Common myeloid progenitor, CD34-positive (primary cell): ENCODE results near the gene ACAP2.
"Not testable (repeated sequence)": the region's sequence is repeated elsewhere in the genome, so short reads cannot be mapped to it uniquely, and the experiment has no call there.

ENCODE experiments used
- CTCF ChIA-PET: fragments of 350-600 bp; sonication (Branson Sonifier 250); formaldehyde crosslinking; loops from one replicate; lab custom pipeline; 2021; ENCODE audit warnings: antibody characterized with exemption; lab: Charles Lee
- POLR2A ChIA-PET: fragments of 350-600 bp; sonication (Branson Sonifier 250); formaldehyde crosslinking; loops from one replicate; lab custom pipeline; 2021; ENCODE audit warnings: antibody characterized with exemption; lab: Charles Lee
- DNase-seq, 3 donors: peaks; one replicate each; pipeline versions ENCODE4 v3.0.0 to v3.0.0-alpha.2; 2013
- H3K27ac ChIP-seq, 2 experiments: 1 replicate in 1 of 2; 2 replicates in 1 of 2; pipeline ENCODE4 v1.7.0; 2013; ENCODE audit warnings: inconsistent platforms in 2 of 2, low read length in 2 of 2, mild to moderate bottlenecking in 2 of 2, low read depth in 1 of 2, moderate library complexity in 1 of 2; ENCODE audit not compliant: severe bottlenecking in 2 of 2, insufficient read depth in 1 of 2, poor library complexity in 1 of 2
- H3K27me3 ChIP-seq, 5 experiments: replicated peaks in 2 of 5; 1 replicate in 3 of 5; 2 replicates in 2 of 5; pipeline versions ENCODE4 v1.6.1 to v1.7.0; 2013; ENCODE audit warnings: low read length in 4 of 5, mild to moderate bottlenecking in 2 of 5, moderate library complexity in 2 of 5, inconsistent platforms in 1 of 5; ENCODE audit not compliant: insufficient read depth in 5 of 5, control insufficient read depth in 4 of 5
- H3K36me3 ChIP-seq, 4 experiments: 1 replicate in 2 of 4; 2 replicates in 2 of 4; pipeline versions ENCODE4 v1.6.1 to v1.7.0; 2013; ENCODE audit warnings: low read length in 3 of 4, control low read depth in 1 of 4, mild to moderate bottlenecking in 1 of 4; ENCODE audit not compliant: control insufficient read depth in 4 of 4, insufficient read depth in 4 of 4
- H3K4me1 ChIP-seq, 4 experiments: 1 replicate in 3 of 4; 2 replicates in 1 of 4; pipeline versions ENCODE4 v1.6.1 to v1.7.1; 2013; ENCODE audit warnings: low read length in 3 of 4, mild to moderate bottlenecking in 3 of 4, control low read depth in 1 of 4, inconsistent platforms in 1 of 4, moderate library complexity in 1 of 4; ENCODE audit not compliant: control insufficient read depth in 4 of 4, insufficient read depth in 4 of 4; ENCODE audit errors: control extremely low read depth in 1 of 4
- H3K4me3 ChIP-seq, 7 experiments: 1 replicate in 4 of 7; 2 replicates in 3 of 7; pipeline versions ENCODE4 v1.5.1 to v1.7.0; 2013; ENCODE audit warnings: mild to moderate bottlenecking in 7 of 7, low read length in 6 of 7, moderate library complexity in 6 of 7, inconsistent platforms in 2 of 7, low read depth in 2 of 7, control low read depth in 1 of 7; ENCODE audit not compliant: insufficient read depth in 4 of 7, control insufficient read depth in 1 of 7; ENCODE audit errors: extremely low read depth in 1 of 7
- H3K9me3 ChIP-seq, 5 experiments: 1 replicate in 4 of 5; 2 replicates in 1 of 5; pipeline versions ENCODE4 v1.6.1 to v1.7.1; 2013; ENCODE audit warnings: low read length in 4 of 5, mild to moderate bottlenecking in 2 of 5, inconsistent platforms in 1 of 5, low read depth in 1 of 5, moderate library complexity in 1 of 5; ENCODE audit not compliant: control insufficient read depth in 4 of 5, insufficient read depth in 2 of 5; ENCODE audit errors: control extremely low read depth in 1 of 5
- WGBS: methylation state at CpG from one replicate; pipeline ENCODE4 v1.1.5; 2013; ENCODE audit not compliant: insufficient coverage; 5-methylcytosine and 5-hydroxymethylcytosine counted together

ACAP2 gene

DNA sequence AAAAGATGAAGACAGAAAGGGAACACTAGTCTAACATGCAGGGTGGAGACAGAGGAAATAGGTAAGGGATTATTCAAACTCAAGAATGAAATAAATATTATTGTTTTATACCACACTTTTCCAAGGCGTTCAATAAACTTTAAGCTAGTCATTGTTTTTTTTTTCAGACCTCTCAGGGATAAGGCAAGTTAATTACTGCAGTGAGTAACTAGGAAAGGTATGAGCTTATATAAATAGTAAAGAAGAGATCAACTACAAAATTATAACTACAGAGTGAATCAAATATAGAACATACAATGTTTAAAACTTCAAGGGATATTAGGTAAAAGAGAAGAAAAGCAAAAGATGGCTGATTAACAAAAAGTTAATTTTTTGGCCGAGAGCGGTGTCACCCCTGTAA lies 140.4 kb downstream of the ACAP2 start:
- no peaks in the 10 kb centered on the region for H3K9me3 ChIP-seq
- no peak for DNase-seq
- peaks cover 6 to 52% (median 31%) of the 10 kb centered on the region in 4 experiments for H3K36me3 ChIP-seq
- no peaks in the 10 kb centered on the region for H3K27me3 ChIP-seq
- no peak overlapping the region for H3K4me3 ChIP-seq
- ChIA-PET POLR2A (no interaction called here), CTCF (interaction anchor here (0.9 to 1.5 kb wide), 4 partner anchors 8 to 32 kb away, joined by 3 to 5 read pairs (median 4); partner anchors contain the start of gene XXYLT1)
- H3K4me1 ChIP-seq = no peaks in the 10 kb centered on the region
- 100% methylated on average over 2 of the region's 3 CpGs for whole genome bisulfite sequencing
- H3K27ac ChIP-seq = no peak overlapping the region

DNA sequence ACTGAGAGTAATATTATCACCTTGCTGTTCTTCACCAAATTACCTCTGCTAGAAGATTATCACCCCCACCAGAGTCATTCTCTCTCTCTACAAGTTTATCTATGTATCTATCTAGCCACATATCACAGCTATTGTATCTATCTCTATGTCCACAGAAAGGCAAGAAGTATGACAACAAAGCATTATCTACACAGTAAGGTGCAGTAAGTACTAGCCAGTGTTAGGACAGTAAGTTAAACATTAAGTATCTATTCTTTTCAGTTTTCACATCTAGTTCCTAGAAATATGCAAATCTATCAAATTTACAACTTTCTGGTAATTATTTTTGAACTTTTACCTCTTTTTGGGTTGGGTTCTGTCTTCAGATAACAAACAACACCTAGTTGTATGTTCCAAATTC lies 145.4 kb downstream of the ACAP2 start:
- CTCF ChIA-PET = interaction anchor here (0.9 to 1.0 kb wide), 2 partner anchors 22 to 28 kb away, joined by 3 read pairs; no protein-coding TSS in a partner anchor
- H3K4me1 ChIP-seq = no peaks in the 10 kb centered on the region
- no peak for DNase-seq
- peaks cover 9 to 52% (median 30%) of the 10 kb centered on the region in 4 experiments for H3K36me3 ChIP-seq
- H3K9me3 ChIP-seq = no peaks in the 10 kb centered on the region
- H3K27ac ChIP-seq = no peak overlapping the region
- no peak overlapping the region for H3K4me3 ChIP-seq
- H3K27me3 ChIP-seq = no peaks in the 10 kb centered on the region
- POLR2A ChIA-PET = no interaction called here

DNA sequence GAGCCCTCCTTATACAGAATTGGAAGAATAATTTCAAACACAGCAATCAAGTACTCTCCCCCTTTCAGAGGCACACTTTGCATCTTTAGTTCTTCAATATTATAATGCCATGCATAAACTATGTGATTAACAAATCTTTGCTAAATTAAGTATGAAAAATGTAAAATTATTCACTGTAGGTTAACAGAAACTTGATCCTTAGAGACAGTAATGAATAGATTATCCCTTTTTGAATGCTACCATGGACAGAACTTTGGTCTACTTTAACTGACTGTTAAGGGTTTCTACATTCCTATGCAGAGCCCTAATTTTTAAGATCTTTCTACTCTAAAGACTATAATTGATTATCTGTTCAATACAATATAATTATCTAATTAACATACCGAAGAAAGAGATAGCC lies 146.2 kb downstream of the ACAP2 start:
- ChIA-PET POLR2A (no interaction called here), CTCF (interaction anchor here (0.9 kb wide), 1 partner anchor 21 kb away, joined by 3 read pairs; no protein-coding TSS in a partner anchor)
- no peak overlapping the region for H3K4me3 ChIP-seq
- peaks cover 9 to 55% (median 29%) of the 10 kb centered on the region in 4 experiments for H3K36me3 ChIP-seq
- no peak overlapping the region for H3K27ac ChIP-seq
- WGBS = no CpG with 5 or more reads among the region's 1 CpG
- no peaks in the 10 kb centered on the region for H3K9me3 ChIP-seq
- DNase-seq = no peak
- H3K4me1 ChIP-seq = no peaks in the 10 kb centered on the region
- no peaks in the 10 kb centered on the region for H3K27me3 ChIP-seq

GRCh38 chr3:195291121-195291520 lies 151.7 kb downstream of the ACAP2 start:
- Histone ChIP-seq H3K9me3 (no peaks in the 10 kb centered on the region), H3K4me3 (no peak overlapping the region), H3K4me1 (no peaks in the 10 kb centered on the region), H3K27me3 (no peaks in the 10 kb centered on the region), H3K27ac (no peak overlapping the region), H3K36me3 (peaks cover 13 to 76% (median 42%) of the 10 kb centered on the region in 4 experiments)
- no CpG with 5 or more reads among the region's 1 CpG for whole genome bisulfite sequencing
- ChIA-PET POLR2A (no interaction called here), CTCF (interaction anchor here (0.8 to 1.2 kb wide), 2 partner anchors 11 to 14 kb away, joined by 3 to 5 read pairs; no protein-coding TSS in a partner anchor)
- no peak for DNase-seq

- H3K4me1 ChIP-seq, H3K27me3 ChIP-seq, DNase-seq, H3K27ac ChIP-seq, H3K9me3 ChIP-seq, POLR2A ChIA-PET, H3K4me3 ChIP-seq: not testable (repeated sequence)
- peaks cover 13 to 81% (median 46%) of the 10 kb centered on the region in 4 experiments for H3K36me3 ChIP-seq
- no CpG with 5 or more reads among the region's 5 CpGs for WGBS
- CTCF ChIA-PET = interaction anchor here (0.8 to 1.2 kb wide), 2 partner anchors 10 to 15 kb away, joined by 3 to 5 read pairs; no protein-coding TSS in a partner anchor
Observed at GRCh38 chr3:195290643-195291042, 152.2 kb downstream of the ACAP2 start.

DNA sequence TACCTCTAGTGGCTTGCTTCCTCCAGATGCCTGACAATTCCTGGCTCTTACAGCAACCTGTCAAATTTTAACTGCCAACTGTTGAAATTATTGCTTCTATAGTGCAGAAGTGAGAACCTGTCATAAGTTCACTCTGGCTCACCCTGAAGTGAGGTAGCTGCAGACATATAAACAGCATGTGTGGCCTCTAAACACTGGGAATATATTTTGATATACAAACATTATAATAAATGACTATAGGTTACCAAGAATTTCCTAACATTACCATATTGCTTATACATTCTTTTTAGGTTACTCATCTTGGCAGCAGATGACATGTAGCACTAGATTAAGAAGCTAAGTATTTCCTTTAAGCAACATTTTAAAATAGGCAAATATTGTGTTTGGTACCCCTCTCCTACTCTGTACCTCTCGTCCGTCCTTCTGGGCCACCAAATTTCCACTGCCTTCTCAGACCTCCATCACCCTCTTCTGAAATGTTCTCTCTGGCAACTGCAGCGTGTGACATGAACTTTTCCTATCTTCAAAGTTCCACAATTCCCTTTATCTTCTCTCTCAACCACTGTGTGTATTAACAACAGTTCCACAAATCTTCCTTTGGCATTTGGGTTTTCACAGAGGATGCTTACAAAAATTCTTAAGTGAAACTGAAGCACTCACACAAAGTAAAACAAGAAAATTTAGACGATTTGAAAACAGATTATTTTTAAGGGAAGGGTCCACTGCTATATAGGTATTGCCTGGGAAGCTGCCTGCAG lies 156.5 kb downstream of the ACAP2 start:
- no peak for DNase-seq
- POLR2A ChIA-PET = no interaction called here
- no peak overlapping the region for H3K27ac ChIP-seq
- no peaks in the 10 kb centered on the region for H3K4me1 ChIP-seq
- no peaks in the 10 kb centered on the region for H3K9me3 ChIP-seq
- H3K27me3 ChIP-seq = no peaks in the 10 kb centered on the region
- H3K4me3 ChIP-seq = no peak overlapping the region
- CTCF ChIA-PET = interaction anchor here (0.6 to 1.9 kb wide), 2 partner anchors 9 to 11 kb away, joined by 3 to 4 read pairs; no protein-coding TSS in a partner anchor
- 67% methylated on average over 3 of the region's 4 CpGs for WGBS
- peaks cover 9 to 73% (median 42%) of the 10 kb centered on the region in 4 experiments for H3K36me3 ChIP-seq

DNA sequence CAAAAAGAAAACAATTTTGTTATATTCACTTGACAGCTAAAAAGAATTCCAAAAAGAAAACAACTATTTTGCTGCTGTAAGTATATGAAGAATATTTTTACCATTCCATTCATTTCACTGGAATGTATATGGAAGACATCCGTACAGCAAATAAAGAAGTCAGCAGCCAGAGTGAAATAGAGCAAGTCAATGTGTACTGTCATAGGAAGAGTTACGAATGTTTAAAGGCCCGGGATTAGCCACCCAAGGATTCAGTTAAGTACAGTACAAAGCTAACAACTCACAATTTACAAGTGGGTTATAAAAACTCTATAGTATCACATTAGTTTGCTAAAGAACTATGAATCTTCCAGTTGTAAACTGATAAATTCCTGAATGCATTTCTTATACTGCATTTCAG lies 157.4 kb downstream of the ACAP2 start:
- no peak overlapping the region for H3K27ac ChIP-seq
- DNase-seq = no peak
- ChIA-PET CTCF (interaction anchor here (1.0 to 2.0 kb wide), 4 partner anchors 10 to 238 kb away, joined by 3 to 6 read pairs (median 4); no protein-coding TSS in a partner anchor), POLR2A (no interaction called here)
- no peaks in the 10 kb centered on the region for H3K9me3 ChIP-seq
- no peaks in the 10 kb centered on the region for H3K4me1 ChIP-seq
- H3K27me3 ChIP-seq = no peaks in the 10 kb centered on the region
- no peak overlapping the region for H3K4me3 ChIP-seq
- WGBS = 100% methylated on average over 1 of the region's 3 CpGs
- peaks cover 10 to 66% (median 42%) of the 10 kb centered on the region in 4 experiments for H3K36me3 ChIP-seq
